ENCODE data around the gene RBM43.

Gene RBM43

DNA sequence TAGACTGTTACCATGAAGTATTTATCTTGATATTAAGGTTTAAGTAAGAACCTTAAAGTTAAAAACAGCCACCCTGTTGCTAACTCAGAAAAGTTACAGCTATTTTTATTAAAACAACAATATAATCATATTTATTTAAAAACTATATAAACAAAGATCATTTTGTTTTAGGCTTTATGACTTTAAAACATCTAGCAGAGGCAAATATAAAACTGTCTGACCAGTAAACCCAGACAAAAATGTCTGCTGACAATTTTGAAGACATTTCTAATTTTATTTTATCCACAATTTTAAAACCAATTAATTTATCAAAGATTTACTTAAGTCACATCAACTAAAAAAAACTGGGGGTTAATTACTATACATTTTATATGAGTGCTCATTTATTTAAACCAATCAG, 14.2 kb downstream of the RBM43 start:
- no peak for DNase-seq (ENCODE audit: extremely low spot score)
- ChIA-PET CTCF (interaction anchor here (2.2 to 2.7 kb wide), 2 partner anchors 9 to 10 kb away, joined by 6 to 19 read pairs; no protein-coding TSS in a partner anchor), POLR2A (no interaction called here)
- TF ChIP-seq, protein P1, sequence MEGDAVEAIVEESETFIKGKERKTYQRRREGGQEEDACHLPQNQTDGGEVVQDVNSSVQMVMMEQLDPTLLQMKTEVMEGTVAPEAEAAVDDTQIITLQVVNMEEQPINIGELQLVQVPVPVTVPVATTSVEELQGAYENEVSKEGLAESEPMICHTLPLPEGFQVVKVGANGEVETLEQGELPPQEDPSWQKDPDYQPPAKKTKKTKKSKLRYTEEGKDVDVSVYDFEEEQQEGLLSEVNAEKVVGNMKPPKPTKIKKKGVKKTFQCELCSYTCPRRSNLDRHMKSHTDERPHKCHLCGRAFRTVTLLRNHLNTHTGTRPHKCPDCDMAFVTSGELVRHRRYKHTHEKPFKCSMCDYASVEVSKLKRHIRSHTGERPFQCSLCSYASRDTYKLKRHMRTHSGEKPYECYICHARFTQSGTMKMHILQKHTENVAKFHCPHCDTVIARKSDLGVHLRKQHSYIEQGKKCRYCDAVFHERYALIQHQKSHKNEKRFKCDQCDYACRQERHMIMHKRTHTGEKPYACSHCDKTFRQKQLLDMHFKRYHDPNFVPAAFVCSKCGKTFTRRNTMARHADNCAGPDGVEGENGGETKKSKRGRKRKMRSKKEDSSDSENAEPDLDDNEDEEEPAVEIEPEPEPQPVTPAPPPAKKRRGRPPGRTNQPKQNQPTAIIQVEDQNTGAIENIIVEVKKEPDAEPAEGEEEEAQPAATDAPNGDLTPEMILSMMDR (IDR thresholded peaks at IDR 0.05; ENCODE audit: control extremely low read depth, extremely low read depth, low read depth, missing control alignments) = no peak

- ChIA-PET CTCF (interaction anchor here (1.0 to 2.7 kb wide), 2 partner anchors 7 to 13 kb away, joined by 3 to 19 read pairs; no protein-coding TSS in a partner anchor), POLR2A (no interaction called here)
- DNase-seq (ENCODE audit: extremely low spot score) = no peak
- TF ChIP-seq, protein P1 (IDR thresholded peaks at IDR 0.05; ENCODE audit: control extremely low read depth, extremely low read depth, low read depth, missing control alignments) = no peak
Observed at GRCh38 chr2:151246152-151246551, 15.5 kb downstream of the RBM43 start.

- DNase-seq (ENCODE audit: extremely low spot score) = no peak
- POLR2A ChIA-PET = no interaction called here
- TF ChIP-seq, protein P1 (IDR thresholded peaks at IDR 0.05; ENCODE audit: control extremely low read depth, extremely low read depth, low read depth, missing control alignments) = no peak
- CTCF ChIA-PET = interaction anchor here (6.7 kb wide), 1 partner anchor 15 kb away, joined by 75 read pairs; no protein-coding TSS in a partner anchor
Observed at GRCh38 chr2:151243468-151243867, 18.2 kb downstream of the RBM43 start.

- no peak for DNase-seq (ENCODE audit: extremely low spot score)
- TF ChIP-seq, protein P1 (IDR thresholded peaks at IDR 0.05; ENCODE audit: control extremely low read depth, extremely low read depth, low read depth, missing control alignments) = no peak
- ChIA-PET POLR2A (no interaction called here), CTCF (interaction anchor here (1.2 to 6.7 kb wide), 3 partner anchors 12 to 1644 kb away, joined by 3 to 75 read pairs (median 47); no protein-coding TSS in a partner anchor)
Observed at GRCh38 chr2:151241224-151241623, 20.4 kb downstream of the RBM43 start.

DNA sequence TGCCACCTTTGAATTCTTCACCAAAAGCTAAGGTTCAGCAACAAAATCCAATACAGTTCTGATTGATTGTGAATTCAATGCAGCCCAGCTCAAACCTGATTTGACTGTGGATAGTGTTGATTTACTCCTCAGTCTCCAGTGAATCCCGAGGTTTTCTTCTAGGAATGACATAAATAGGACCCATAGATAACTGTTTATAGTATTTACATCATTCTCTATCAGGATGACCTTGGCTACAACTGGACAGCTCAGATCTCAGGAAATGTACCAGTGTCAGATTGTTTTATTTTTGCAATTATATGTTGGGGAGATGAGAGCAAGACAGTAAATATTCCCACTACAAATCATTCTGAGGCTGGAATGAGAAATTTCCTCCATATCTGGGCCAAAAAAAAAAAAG, 21.2 kb downstream of the RBM43 start:
- DNase-seq (ENCODE audit: extremely low spot score) = no peak
- ChIA-PET CTCF (interaction anchor here (0.8 to 6.7 kb wide), 7 partner anchors 11 to 1649 kb away, joined by 3 to 75 read pairs (median 15); no protein-coding TSS in a partner anchor), POLR2A (no interaction called here)
- TF ChIP-seq, protein P1 (IDR thresholded peaks at IDR 0.05; ENCODE audit: control extremely low read depth, extremely low read depth, low read depth, missing control alignments) = no peak

GRCh38 chr2:151239624-151240023, 22.0 kb downstream of the RBM43 start:
- CTCF ChIA-PET = interaction anchor here (0.8 to 6.7 kb wide), 26 partner anchors 8 to 1699 kb away, joined by 3 to 75 read pairs (median 3); partner anchors contain the start of genes MMADHC and RBM43

More at GRCh38 chr2:151239624-151240023, 22.0 kb downstream of the RBM43 start:
- no peak for DNase-seq (ENCODE audit: extremely low spot score)
- TF ChIP-seq, protein P1 (IDR thresholded peaks at IDR 0.05; ENCODE audit: control extremely low read depth, extremely low read depth, low read depth, missing control alignments) = no peak
- POLR2A ChIA-PET = no interaction called here

All from GM10248 (cell line).